ENCODE measurements around the gene CACNB2.

DNA sequence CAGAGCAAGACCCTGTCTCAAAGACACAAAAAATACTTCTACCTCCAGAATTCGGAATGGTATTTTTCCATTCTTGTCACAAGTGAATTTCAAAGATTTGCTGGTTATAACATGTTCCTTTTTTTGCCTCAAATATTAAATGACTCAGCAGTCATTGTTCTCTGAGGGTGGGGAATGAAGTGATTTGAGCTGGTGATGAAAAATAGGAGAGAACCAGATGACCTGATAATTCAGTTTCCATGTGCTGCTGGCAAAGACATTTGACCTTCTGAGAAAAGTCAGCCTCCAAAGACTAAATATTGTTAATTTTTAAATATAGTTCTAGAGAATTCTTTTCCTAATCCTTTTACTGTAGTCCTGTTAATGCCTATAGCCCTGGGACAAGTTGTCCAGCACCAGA lies 78.9 kb downstream of the CACNB2 start:
- no peak for TF ChIP-seq POLR2A (IDR thresholded peaks at IDR 0.05; ENCODE audit: low read depth)
- TF ChIP-seq, protein P1, sequence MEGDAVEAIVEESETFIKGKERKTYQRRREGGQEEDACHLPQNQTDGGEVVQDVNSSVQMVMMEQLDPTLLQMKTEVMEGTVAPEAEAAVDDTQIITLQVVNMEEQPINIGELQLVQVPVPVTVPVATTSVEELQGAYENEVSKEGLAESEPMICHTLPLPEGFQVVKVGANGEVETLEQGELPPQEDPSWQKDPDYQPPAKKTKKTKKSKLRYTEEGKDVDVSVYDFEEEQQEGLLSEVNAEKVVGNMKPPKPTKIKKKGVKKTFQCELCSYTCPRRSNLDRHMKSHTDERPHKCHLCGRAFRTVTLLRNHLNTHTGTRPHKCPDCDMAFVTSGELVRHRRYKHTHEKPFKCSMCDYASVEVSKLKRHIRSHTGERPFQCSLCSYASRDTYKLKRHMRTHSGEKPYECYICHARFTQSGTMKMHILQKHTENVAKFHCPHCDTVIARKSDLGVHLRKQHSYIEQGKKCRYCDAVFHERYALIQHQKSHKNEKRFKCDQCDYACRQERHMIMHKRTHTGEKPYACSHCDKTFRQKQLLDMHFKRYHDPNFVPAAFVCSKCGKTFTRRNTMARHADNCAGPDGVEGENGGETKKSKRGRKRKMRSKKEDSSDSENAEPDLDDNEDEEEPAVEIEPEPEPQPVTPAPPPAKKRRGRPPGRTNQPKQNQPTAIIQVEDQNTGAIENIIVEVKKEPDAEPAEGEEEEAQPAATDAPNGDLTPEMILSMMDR (IDR thresholded peaks at IDR 0.05), result no peak
- no peak for TF ChIP-seq POLR2AphosphoS5 (IDR thresholded peaks at IDR 0.05)
- TF ChIP-seq EP300 (IDR thresholded peaks at IDR 0.05), result no peak

Measured in esophagus muscularis mucosa (tissue), 4 donors.